SH-SY5Y (cell line): Measurements from ENCODE around the gene ADCY7.

Experiments used
- GATA2 ChIP-seq: IDR thresholded peaks from 2 replicates; pipeline ENCODE4 v1.6.1; 2011; ENCODE audit warnings: mild to moderate bottlenecking, low read depth, low read length
- GATA3 ChIP-seq: IDR thresholded peaks from 2 replicates; pipeline ENCODE4 v1.6.1; 2011; ENCODE audit warnings: low read depth, mild to moderate bottlenecking, low read length, moderate library complexity

GRCh38 chr16:50360033-50360778 lies 93.9 kb downstream of the ADCY7 start:
- TF ChIP-seq GATA3, result no peak
- no peak for TF ChIP-seq GATA2
